H9 (cell line): ENCODE results near the gene NCOR1. TPM values are rescaled to one million over a fixed set of nuclear protein-coding genes. Genes with fewer than 3 reads are reported as not detected.

Experiments
- DNase-seq: peaks from one replicate; pipeline ENCODE4 v3.0.0-alpha.2; 2017
- H2AFZ ChIP-seq: one replicate; pipeline ENCODE4 v1.6.1; 2013; ENCODE audit warnings: mild to moderate bottlenecking, low read length, control low read depth, moderate library complexity
- H2AK5ac ChIP-seq: 2 replicates; pipeline ENCODE4 v1.6.1; 2013; ENCODE audit warnings: low read length, control low read depth, mixed read lengths; ENCODE audit not compliant: insufficient read length
- H2BK120ac ChIP-seq: one replicate; pipeline ENCODE4 v1.6.1; 2013; ENCODE audit warnings: low read depth, mild to moderate bottlenecking, low read length, control low read depth, inconsistent platforms; ENCODE audit not compliant: poor library complexity, severe bottlenecking
- H2BK12ac ChIP-seq: 2 replicates; pipeline ENCODE4 v1.6.1; 2013; ENCODE audit warnings: low read length, control low read depth, mixed read lengths, low read depth; ENCODE audit not compliant: insufficient read length
- H2BK15ac ChIP-seq: 2 replicates; pipeline ENCODE4 v1.6.1; 2013; ENCODE audit warnings: low read depth, low read length, control low read depth
- H2BK20ac ChIP-seq: one replicate; pipeline ENCODE4 v1.6.1; 2013; ENCODE audit warnings: low read depth, mild to moderate bottlenecking, low read length, control low read depth, inconsistent platforms; ENCODE audit not compliant: poor library complexity, severe bottlenecking
- H2BK5ac ChIP-seq: 2 replicates; pipeline ENCODE4 v1.6.1; 2013; ENCODE audit warnings: low read length, control low read depth, mixed read lengths; ENCODE audit not compliant: insufficient read length
- H3K14ac ChIP-seq: 2 replicates; pipeline ENCODE4 v1.6.1; 2013; ENCODE audit warnings: low read length, control low read depth; ENCODE audit not compliant: insufficient read depth
- H3K18ac ChIP-seq: 2 replicates; pipeline ENCODE4 v1.6.1; 2013; ENCODE audit warnings: low read depth, mild to moderate bottlenecking, mixed read lengths, low read length, control low read depth; ENCODE audit not compliant: insufficient read length
- H3K23ac ChIP-seq: 2 replicates; pipeline ENCODE4 v1.6.1; 2013; ENCODE audit warnings: low read length, control low read depth, mixed read lengths, low read depth; ENCODE audit not compliant: insufficient read length
- H3K23me2 ChIP-seq: 2 replicates; pipeline ENCODE4 v1.6.1; 2013; ENCODE audit warnings: low read depth, mild to moderate bottlenecking, mixed read lengths, low read length, control low read depth; ENCODE audit not compliant: insufficient read length, poor library complexity, severe bottlenecking
- H3K27ac ChIP-seq: 2 replicates; pipeline ENCODE4 v1.5.1; 2013; ENCODE audit warnings: low read length, control low read depth, mixed read lengths, low read depth; ENCODE audit not compliant: insufficient read length
- H3K27me3 ChIP-seq: 2 replicates; pipeline ENCODE4 v1.6.1; 2013; ENCODE audit warnings: low read length, control low read depth, inconsistent platforms; ENCODE audit not compliant: insufficient read depth
- H3K4ac ChIP-seq: 2 replicates; pipeline ENCODE4 v1.6.1; 2013; ENCODE audit warnings: low read depth, mild to moderate bottlenecking, control low read depth, inconsistent platforms, low read length, moderate library complexity
- H3K4me1 ChIP-seq: 2 replicates; pipeline ENCODE4 v1.6.1; 2013; ENCODE audit warnings: low read length, control low read depth, inconsistent platforms; ENCODE audit not compliant: insufficient read depth
- H3K4me2 ChIP-seq: 2 replicates; pipeline ENCODE4 v1.6.1; 2013; ENCODE audit warnings: low read length, control low read depth, mixed read lengths; ENCODE audit not compliant: insufficient read length, insufficient read depth
- H3K56ac ChIP-seq: 2 replicates; pipeline ENCODE4 v1.6.1; 2013; ENCODE audit warnings: low read depth, mild to moderate bottlenecking, mixed read lengths, low read length, control low read depth; ENCODE audit not compliant: insufficient read length
- H3K79me1 ChIP-seq: 2 replicates; pipeline ENCODE4 v1.6.1; 2013; ENCODE audit warnings: low read depth, mild to moderate bottlenecking, moderate library complexity, low read length, control low read depth, inconsistent platforms; ENCODE audit not compliant: insufficient read depth, poor library complexity, severe bottlenecking
- H3K79me2 ChIP-seq: 2 replicates; pipeline ENCODE4 v1.6.1; 2013; ENCODE audit warnings: low read length, control low read depth, inconsistent platforms; ENCODE audit not compliant: insufficient read depth
- H3K9ac ChIP-seq: 2 replicates; pipeline ENCODE4 v1.6.1; 2013; ENCODE audit warnings: low read length, control low read depth, mixed read lengths; ENCODE audit not compliant: insufficient read length; ENCODE audit errors: extremely low read depth
- H3K9me3 ChIP-seq: one replicate; pipeline ENCODE4 v1.6.1; 2013; ENCODE audit warnings: low read depth, low read length, inconsistent platforms; ENCODE audit not compliant: control insufficient read depth
- H3T11ph ChIP-seq: one replicate; pipeline ENCODE4 v1.6.1; 2013; ENCODE audit warnings: mild to moderate bottlenecking, low read length, control low read depth, inconsistent platforms
- H4K20me1 ChIP-seq: one replicate; pipeline ENCODE4 v1.6.1; 2013; ENCODE audit not compliant: control insufficient read depth, insufficient read length, insufficient read depth
- H4K5ac ChIP-seq: 2 replicates; pipeline ENCODE4 v1.6.1; 2013; ENCODE audit warnings: low read depth, mild to moderate bottlenecking, mixed read lengths, low read length, control low read depth; ENCODE audit not compliant: insufficient read length
- H4K8ac ChIP-seq: replicated peaks from 2 replicates; pipeline ENCODE4 v1.6.1; 2013; ENCODE audit warnings: low read length, control low read depth, mixed read lengths, low read depth; ENCODE audit not compliant: insufficient read length
- H4K91ac ChIP-seq: 2 replicates; pipeline ENCODE4 v1.6.1; 2013; ENCODE audit warnings: low read depth, mild to moderate bottlenecking, moderate library complexity, mixed read lengths, low read length, control low read depth; ENCODE audit not compliant: insufficient read length
- H3K27ac Mint-ChIP-seq, 3 experiments: 2 replicates in 2 of 3; 3 replicates in 1 of 3; pipeline ENCODE4 v1.8.0; 2020 to 2021; ENCODE audit warnings: mixed read lengths in 3 of 3, mild to moderate bottlenecking in 1 of 3, moderate library complexity in 1 of 3
- H3K27me3 Mint-ChIP-seq: 2 replicates; pipeline ENCODE4 v1.8.0; 2021; ENCODE audit warnings: low read depth, mild to moderate bottlenecking, moderate library complexity, mixed read lengths
- H3K36me3 Mint-ChIP-seq, 3 experiments: 2 replicates in 2 of 3; 3 replicates in 1 of 3; pipeline ENCODE4 v1.8.0; 2020 to 2021; ENCODE audit warnings: low read depth in 3 of 3, mixed read lengths in 3 of 3; ENCODE audit not compliant: insufficient read depth in 1 of 3
- H3K4me1 Mint-ChIP-seq, 2 experiments: 2 replicates each; pipeline ENCODE4 v1.8.0; 2020; ENCODE audit warnings: mixed read lengths in 2 of 2
- H3K4me3 Mint-ChIP-seq, 2 experiments: 2 replicates in 1 of 2; 3 replicates in 1 of 2; pipeline ENCODE4 v1.8.0; 2020 to 2021; ENCODE audit warnings: mild to moderate bottlenecking in 2 of 2, mixed read lengths in 2 of 2, moderate library complexity in 1 of 2
- H3K9me3 Mint-ChIP-seq, 2 experiments: 2 replicates in 1 of 2; 3 replicates in 1 of 2; pipeline ENCODE4 v1.8.0; 2020; ENCODE audit warnings: mild to moderate bottlenecking in 2 of 2, mixed read lengths in 2 of 2, moderate library complexity in 1 of 2
- CTCF ChIP-seq: fragments of 200-600 bp; sonication (generic); conservative IDR thresholded peaks from 3 replicates; pipeline ENCODE4 v1.8.0; 2021; ENCODE audit warnings: antibody characterized with exemption, mild to moderate bottlenecking
- WGBS: extraction: QIAGEN DNeasy Blood & Tissue Kit; methylation state at CpG from one replicate; pipeline ENCODE4 v1.1.7; 2013; ENCODE audit warnings: missing lambda C conversion rate, low lambda C conversion rate, mixed read lengths; ENCODE audit not compliant: insufficient read length; ENCODE audit errors: extremely low coverage; 5-methylcytosine and 5-hydroxymethylcytosine counted together
- total RNA-seq: library from RNA; stranded (reverse); gene quantifications from 2 replicates; pipeline ENCODE4 v1.2.1, GENCODE V29; 2021

Gene NCOR1
- total RNA-seq, 1 experiment from 2014 or later = 119 TPM

GRCh38 chr17:16026895-16027294 lies 188.4 kb downstream of the NCOR1 start:
- Histone ChIP-seq H3K18ac (no peak overlapping the region), H3K79me1 (no peaks in the 10 kb centered on the region), H3K14ac (no peak overlapping the region), H3K9ac (no peak overlapping the region), H3T11ph (no peak overlapping the region), H3K27ac (no peak overlapping the region), H3K23me2 (no peaks in the 10 kb centered on the region), H3K79me2 (no peaks in the 10 kb centered on the region), H2BK12ac (no peak overlapping the region), H2BK15ac (no peak overlapping the region), H3K4me2 (no peak overlapping the region), H3K27me3 (no peaks in the 10 kb centered on the region), H3K4me1 (no peaks in the 10 kb centered on the region), H2AK5ac (no peak overlapping the region), H2BK5ac (no peak overlapping the region), H2AFZ (no peak overlapping the region), H2BK20ac (no peak overlapping the region), H4K20me1 (peaks cover 2% of the 10 kb centered on the region), H3K56ac (no peak overlapping the region), H3K4ac (no peak overlapping the region), H3K9me3 (no peaks in the 10 kb centered on the region), H4K91ac (no peak overlapping the region), H3K23ac (no peak overlapping the region), H2BK120ac (no peak overlapping the region), H4K5ac (no peak overlapping the region), H4K8ac (no peak overlapping the region)
- no peak for DNase-seq
- H3K36me3 Mint-ChIP-seq = peaks cover 36 to 78% (median 77%) of the 10 kb centered on the region in 3 experiments
- peaks cover 0 to 5% of the 10 kb centered on the region in 2 experiments; a peak in 2 of 4 replicates for H3K4me1 Mint-ChIP-seq
- no peaks in the 10 kb centered on the region for H3K27me3 Mint-ChIP-seq
- TF ChIP-seq CTCF = no peak
- no peak overlapping the region for H3K27ac Mint-ChIP-seq
- WGBS = no CpG with 5 or more reads among the region's 5 CpGs
- no peaks in the 10 kb centered on the region; a peak in 2 of 5 replicates for H3K9me3 Mint-ChIP-seq
- no peak overlapping the region; a peak in 1 of 5 replicates for H3K4me3 Mint-ChIP-seq
